ENCODE measurements around the gene MARK3.

DNA sequence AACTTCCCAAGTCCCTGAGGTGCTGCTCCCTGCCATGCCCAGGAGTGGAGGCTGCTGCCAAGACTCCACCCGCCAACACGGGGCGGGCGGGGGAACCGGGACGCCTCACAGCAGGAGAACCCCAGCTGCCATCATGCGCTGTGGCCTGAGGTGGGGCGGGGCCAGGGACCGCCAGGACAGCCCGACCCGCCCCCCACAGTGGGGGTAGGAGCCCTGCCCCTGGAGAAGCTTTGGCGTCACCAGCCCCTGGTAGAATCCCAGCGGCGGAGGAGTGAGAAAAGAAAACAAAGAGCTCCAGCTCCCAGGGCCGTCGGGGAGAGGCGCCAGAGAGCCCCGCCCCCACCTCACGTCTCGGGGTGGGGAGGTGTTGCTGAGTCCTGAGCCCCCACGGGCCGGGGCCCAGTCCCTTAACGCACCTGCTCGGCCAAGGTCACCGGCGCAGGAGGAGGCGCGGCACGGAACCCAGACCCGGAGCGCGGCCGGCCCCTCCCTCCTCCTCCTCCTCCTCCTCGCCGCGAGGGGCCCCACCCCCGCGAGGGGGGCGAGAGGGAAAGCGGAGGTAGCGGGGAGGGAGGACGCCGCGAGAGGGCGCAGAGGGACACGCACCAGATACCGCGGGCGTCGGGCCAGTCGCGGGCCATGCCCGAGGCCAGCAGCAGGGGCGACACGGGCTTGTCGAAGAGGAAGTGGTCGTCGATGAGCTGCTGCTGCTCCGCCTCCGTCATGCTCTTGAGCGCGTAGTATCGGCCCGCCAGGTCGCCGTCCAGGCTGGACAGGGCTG lies 135.6 kb downstream of the MARK3 start:
- TF ChIP-seq, protein P1, sequence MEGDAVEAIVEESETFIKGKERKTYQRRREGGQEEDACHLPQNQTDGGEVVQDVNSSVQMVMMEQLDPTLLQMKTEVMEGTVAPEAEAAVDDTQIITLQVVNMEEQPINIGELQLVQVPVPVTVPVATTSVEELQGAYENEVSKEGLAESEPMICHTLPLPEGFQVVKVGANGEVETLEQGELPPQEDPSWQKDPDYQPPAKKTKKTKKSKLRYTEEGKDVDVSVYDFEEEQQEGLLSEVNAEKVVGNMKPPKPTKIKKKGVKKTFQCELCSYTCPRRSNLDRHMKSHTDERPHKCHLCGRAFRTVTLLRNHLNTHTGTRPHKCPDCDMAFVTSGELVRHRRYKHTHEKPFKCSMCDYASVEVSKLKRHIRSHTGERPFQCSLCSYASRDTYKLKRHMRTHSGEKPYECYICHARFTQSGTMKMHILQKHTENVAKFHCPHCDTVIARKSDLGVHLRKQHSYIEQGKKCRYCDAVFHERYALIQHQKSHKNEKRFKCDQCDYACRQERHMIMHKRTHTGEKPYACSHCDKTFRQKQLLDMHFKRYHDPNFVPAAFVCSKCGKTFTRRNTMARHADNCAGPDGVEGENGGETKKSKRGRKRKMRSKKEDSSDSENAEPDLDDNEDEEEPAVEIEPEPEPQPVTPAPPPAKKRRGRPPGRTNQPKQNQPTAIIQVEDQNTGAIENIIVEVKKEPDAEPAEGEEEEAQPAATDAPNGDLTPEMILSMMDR (IDR thresholded peaks at IDR 0.05), result peak; percentile 45 to 82 (median 62)
- TF ChIP-seq POLR2A (IDR thresholded peaks at IDR 0.05), result no peak
- TF ChIP-seq EP300 (IDR thresholded peaks at IDR 0.05), result peak in 1 of 2 donors; percentile 54
